GM12801 (cell line): Measurements from ENCODE around the gene EXOC1L.

ENCODE experiments used
- TF ChIP-seq, protein P1 (sequence below): IDR thresholded peaks from one replicate; pipeline ENCODE4 v1.5.1; 2011; ENCODE audit warnings: control low read depth; ENCODE audit not compliant: insufficient read length; ENCODE audit errors: extremely low read depth

Gene EXOC1L, protein sequence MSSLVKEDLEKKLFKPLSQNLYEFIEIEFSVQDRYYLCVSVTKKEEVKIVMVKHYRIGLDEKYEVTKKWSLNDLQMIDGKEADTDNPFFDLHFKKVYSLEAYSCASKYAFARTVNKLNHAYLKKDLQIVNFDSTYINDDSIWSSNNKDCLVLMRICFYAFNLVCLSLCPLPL

DNA sequence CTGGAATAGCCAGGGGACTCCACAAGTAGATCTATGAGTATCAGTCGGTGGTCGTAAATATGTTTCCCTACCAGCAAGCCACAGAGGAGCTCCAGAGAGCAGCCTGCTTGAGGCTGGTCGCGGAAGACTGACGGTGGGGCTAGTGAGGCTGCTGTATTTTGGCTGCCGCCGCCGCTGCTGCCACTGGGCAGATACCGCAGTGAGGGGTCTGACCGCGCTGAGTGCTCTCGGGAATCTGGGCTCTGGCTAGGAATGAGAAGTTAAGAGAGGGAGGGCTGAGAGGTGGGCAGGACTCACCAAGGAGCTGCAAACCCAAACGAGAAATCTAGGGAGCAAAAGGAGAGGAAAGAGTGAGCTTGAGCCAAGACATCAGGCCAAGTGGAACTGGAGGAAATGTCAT is at the start of gene EXOC1L:
EXOC1L (plus strand) TSS at position 157 of the 400 bp plus-strand sequence; CDS start at position 394, 237 bp downstream.
- TF ChIP-seq, protein P1, sequence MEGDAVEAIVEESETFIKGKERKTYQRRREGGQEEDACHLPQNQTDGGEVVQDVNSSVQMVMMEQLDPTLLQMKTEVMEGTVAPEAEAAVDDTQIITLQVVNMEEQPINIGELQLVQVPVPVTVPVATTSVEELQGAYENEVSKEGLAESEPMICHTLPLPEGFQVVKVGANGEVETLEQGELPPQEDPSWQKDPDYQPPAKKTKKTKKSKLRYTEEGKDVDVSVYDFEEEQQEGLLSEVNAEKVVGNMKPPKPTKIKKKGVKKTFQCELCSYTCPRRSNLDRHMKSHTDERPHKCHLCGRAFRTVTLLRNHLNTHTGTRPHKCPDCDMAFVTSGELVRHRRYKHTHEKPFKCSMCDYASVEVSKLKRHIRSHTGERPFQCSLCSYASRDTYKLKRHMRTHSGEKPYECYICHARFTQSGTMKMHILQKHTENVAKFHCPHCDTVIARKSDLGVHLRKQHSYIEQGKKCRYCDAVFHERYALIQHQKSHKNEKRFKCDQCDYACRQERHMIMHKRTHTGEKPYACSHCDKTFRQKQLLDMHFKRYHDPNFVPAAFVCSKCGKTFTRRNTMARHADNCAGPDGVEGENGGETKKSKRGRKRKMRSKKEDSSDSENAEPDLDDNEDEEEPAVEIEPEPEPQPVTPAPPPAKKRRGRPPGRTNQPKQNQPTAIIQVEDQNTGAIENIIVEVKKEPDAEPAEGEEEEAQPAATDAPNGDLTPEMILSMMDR: no peak

DNA sequence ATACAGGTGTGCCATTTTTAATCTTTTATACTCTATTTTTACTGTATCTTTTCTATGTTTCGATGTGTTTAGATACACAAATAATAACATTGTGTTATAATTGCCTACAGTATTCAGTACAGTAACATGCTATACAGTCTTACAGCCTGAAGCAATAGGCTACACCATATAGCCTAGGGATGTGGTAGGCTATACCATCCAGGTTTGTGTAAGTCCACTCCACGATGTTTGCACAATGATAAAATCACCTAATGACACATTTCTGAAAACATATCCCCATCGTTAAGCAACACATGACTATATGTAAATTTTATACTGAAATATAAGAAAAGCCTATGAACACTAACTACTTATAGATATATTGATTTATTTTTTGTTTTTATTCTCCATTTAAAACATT is 48.9 kb upstream of the EXOC1L start:
- TF ChIP-seq, protein P1: no peak

GRCh38 chr4:55781341-55781740 is 38.2 kb upstream of the EXOC1L start:
- TF ChIP-seq, protein P1: no peak

DNA sequence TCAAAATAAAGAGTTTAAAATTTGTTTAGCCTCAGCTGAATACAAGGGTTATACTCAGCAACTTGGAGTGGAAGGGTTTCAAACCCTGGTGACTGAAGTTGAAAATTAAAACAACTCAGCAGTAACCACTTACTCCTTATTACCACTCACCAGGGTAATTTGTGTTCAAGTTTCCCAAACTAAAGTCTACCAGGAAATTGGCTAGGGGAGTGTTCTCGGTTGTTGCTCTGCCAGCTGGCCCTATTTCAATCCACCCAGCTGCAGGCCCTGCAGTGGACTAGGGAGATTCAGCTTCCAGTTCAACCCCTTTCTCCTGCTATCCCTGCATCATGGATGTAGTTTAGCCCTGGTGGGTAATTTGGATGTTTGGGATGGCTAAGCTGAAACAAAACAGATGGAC is 37.8 kb upstream of the EXOC1L start:
- TF ChIP-seq, protein P1: no peak

DNA sequence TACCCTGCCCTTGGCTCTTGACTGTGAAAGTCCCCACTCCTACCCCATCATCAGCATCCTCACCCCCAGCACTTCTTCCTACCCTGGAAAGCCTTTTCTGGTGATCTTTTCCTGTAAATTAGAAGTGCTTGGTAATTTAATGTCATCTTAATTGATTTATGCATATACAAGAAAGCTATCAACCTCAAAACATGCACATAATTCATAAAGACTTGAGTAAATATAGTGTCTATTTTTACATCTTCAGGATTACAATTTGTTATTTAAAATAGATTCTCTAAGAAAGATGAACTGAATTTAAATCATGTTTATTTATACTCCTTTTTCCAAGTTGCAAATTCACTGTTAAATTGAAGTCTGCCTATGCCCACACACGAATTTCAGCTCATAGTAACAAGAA is 36.0 kb upstream of the EXOC1L start:
- TF ChIP-seq, protein P1: no peak

- TF ChIP-seq, protein P1: no peak
Observed at GRCh38 chr4:55784747-55785146, 34.8 kb upstream of the EXOC1L start.

DNA sequence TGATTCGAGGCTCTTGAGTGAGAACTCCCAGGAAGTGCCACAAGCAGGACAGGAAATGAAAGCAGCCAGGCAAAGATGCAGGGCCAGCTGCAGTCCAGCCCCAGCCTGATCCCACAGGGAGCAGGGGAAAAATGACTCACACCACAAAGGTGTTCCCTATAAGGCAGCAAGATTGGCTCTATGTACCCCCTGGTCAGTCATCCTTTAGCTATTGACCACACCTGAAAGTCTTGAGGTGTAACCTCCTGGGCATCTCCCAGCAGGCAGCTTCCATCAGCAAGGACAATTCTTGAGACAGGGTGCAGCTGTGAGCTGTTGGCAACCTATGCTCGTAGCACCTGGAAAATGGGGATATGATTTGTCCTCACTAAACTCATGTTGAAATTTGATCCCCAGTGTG is 27.9 kb upstream of the EXOC1L start:
- TF ChIP-seq, protein P1: no peak
